GM19397 (cell line): ENCODE measurements around the gene AUTS2.

Experiments
- ATAC-seq: cut with Tn5 transposase; IDR thresholded peaks from one replicate; pipeline ENCODE4 v1.9.1; 2021; ENCODE audit warnings: mild to moderate bottlenecking, moderate library complexity; ENCODE audit not compliant: unreplicated experiment

Gene AUTS2

DNA sequence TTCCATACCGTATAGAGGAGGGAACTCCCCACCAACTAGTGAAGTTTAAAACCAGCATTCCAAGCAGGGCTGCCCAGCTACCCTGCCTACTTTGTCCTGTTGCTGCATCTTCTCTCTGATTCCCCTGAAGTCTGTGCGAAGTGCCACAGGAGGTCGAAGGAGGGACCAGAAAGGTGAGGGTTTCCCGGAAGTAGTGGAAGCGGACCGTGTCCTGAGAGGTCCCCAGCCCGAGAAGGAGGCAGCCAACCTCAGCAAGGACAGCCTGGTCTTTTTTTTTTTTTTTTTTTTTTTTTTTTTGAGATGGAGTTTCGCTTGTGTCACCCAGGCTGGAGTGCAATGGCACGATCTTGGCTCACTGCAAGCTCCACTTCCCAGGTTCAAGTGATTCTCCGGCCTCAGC, 861.8 kb downstream of the AUTS2 start:
- no peak for ATAC-seq

DNA sequence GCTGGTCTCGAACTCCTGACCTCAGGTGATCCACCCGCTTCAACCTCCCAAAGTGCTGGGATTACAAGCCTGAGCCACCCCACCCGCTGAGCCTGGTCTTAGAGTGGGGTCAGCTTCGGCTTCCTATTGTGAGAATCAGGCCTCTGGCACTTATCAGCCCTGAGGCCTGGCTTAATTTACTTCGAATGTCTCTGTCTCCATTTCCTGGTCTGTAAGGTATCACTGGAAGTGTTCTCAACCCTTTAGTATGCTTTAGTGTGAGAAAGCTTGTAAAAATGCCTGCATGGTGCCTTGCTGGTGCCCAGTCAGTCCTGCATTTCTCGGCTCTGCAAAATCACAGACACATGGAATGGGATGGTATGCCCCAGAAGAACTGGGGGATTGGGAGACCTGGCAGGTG, 862.3 kb downstream of the AUTS2 start:
- no peak for ATAC-seq

DNA sequence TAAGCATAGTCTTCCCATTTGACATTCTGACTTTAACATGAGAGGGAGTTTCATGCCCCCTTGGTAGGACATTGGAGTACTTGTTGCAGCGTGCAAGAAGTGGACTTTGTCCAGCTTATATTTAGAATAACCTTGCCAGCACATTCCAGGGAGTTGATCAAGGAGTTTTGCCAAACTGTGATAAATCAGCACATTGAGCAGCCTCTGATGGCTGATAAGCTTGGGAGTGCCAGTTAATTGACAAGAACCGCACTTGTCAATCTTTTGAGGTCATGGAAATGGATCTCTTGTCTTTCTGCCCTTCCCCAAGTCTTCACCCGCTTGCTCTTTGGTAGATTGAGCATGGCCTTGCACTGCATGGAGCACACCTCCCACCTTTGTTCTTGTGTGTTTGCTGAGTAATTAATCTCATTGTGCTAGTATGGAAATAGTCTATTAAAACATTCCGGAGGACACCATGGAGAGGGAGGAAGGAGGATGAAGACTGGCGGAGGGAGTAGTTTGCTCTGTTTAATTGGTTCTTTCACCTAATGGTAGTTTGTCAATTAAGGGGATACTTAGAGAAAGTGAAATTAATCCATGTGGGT, 865.2 kb downstream of the AUTS2 start:
- ATAC-seq, result no peak

DNA sequence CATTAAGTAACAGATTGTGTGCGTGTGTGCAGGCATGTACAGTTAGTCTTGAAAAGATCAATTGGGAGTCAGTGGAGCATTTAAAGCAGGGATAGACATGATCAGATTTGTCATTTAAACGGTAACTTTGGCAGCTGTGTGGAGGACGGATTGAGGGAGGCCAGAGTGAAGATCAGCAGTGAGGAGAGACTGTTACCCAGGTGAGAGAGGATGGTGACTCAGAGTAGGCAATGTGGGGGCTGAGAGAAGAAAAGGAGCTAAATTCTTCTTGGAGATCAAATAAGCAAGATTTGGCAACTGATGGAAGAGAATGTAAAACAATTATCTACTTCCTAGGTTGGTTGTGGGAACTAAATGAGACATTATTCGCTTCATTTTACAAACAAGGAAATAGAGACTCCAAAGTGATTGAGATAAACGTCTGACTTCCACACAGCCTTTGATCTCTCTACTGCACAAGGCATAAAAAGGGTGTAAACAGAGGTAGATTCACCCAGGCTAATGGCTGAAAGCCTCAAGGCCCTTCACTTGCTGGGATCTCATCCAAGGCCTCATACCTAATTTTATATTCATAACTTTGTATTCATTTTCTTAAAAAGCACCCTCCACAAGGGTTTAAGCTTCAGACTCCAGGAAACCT, 868.6 kb downstream of the AUTS2 start:
- ATAC-seq, result no peak

- no peak for ATAC-seq
Measured at GRCh38 chr7:70470746-70471145, 872.5 kb downstream of the AUTS2 start.

GRCh38 chr7:70472601-70473237, 874.4 kb downstream of the AUTS2 start:
- ATAC-seq, result no peak

- no peak for ATAC-seq
Measured at GRCh38 chr7:70474639-70475234, 876.5 kb downstream of the AUTS2 start.

DNA sequence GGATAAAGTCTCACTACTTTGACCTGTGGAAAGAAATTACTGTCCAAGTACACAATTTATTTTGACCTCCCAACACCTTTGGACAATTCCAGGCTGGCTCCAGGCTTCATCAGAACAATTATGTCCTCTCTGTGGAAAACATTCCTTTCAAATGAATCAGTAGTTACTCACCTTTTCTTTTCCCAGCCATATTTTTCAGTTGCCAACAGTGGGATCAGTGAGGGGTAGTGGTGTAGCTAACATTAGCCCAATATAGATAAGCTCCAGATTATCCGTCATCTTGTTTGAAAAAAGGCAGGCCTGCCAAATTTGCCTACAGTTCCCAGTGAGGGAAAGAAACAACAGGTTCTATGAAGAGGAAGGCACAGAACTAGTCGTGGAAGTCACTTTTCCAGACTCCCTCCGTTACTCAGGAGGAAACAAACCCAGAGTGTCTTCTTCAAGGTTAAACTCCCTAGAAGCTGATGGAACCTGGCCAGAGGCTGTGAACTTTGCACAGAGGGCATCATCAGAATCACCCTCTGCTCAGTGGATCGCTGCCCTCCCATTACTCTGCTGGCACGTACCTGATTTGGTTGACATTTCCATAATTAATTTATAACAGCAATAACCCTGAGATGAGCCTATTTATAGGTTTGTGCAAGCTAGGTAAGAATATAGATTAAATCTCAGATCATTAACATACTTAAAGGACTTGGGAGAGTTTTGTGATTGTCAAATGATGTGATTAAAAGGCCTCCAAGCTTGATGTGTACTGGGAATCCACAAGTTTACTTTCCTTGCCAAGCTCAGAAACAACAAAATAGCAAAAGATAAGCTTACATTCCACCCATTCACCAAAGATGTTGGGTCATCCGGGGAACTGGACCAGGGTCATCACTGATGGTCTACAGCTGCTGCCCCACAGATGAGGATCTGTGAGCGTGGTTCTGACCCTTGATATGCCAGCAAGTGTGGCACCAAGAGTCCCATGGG, 879.0 kb downstream of the AUTS2 start:
- no peak for ATAC-seq

GRCh38 chr7:70479153-70480021, 881.1 kb downstream of the AUTS2 start:
- no peak for ATAC-seq

DNA sequence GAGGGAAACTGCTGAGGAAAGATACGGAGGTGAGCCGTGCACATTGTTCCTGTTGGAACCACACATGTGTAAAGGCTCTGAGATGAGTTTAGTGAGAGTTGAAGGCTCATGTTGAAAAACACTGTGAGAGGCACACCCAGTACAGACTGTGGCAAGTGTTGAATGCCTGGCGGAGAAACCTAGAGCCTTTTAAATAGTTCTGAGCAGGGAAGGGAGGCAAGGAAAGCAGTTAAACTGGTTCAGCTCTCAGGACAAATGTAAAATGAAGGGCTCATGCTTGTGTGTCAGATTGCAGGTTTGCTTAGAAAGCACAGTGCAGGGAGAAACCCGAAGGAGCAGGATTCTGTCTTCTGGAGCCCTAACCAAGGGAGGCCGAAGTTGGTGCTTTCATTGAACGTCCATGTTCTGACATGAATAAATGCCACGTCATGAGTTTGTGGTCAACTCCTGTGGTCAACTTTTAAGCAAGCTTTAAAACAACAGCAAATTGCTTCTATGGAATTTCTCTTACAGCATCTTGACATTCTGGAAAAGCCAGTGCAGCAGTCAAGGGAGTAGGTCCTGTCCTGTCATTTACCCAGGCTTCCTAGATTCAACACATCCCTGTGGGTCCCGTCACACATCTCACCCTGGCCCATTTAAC, 882.8 kb downstream of the AUTS2 start:
- ATAC-seq, result no peak

- ATAC-seq, result no peak
Measured at GRCh38 chr7:70481570-70482123, 883.4 kb downstream of the AUTS2 start.

GRCh38 chr7:70484255-70484654, 886.0 kb downstream of the AUTS2 start:
- ATAC-seq, result no peak

DNA sequence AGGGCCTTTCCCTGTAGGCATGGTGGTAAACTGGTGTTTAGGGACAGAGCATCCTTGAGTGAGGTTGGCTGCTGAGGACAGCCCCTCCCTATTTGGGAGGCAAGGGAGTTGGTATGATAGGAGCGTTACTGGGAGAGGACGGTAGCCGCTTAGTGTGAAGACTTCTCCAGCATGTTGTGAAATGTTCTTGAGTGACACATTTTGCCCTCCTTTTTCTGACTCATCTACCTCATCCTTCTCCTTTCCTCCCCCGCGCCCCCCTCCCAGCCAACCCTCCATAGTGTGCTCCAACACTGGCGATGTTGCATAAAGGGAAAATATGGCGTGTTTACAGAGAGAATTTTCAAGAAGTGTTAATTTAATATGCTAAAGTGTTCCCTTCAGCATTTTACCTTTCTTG, 888.7 kb downstream of the AUTS2 start:
- no peak for ATAC-seq

- no peak for ATAC-seq
Measured at GRCh38 chr7:70487428-70487827, 889.2 kb downstream of the AUTS2 start.

DNA sequence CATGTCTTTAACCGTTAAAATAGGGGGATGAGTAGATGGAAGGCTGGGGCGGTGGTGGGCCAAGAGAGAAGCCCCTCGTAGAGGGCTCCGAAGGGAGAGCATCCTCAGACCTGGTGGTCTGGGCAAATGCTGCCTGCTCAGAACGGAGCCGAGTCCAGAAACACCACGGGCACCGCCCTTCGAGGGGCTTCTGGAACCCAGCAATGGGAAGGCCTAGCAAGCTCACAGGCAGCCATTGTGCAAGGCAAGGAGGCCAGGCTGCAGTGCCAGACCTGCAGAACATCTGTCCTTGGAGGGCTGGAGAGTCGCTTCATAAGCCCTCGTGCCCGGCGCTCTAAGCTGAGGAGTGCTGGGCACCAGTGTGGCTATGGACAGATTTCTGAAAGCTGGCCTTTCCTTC, 889.6 kb downstream of the AUTS2 start:
- no peak for ATAC-seq

GRCh38 chr7:70489813-70490212, 891.5 kb downstream of the AUTS2 start:
- no peak for ATAC-seq

- no peak for ATAC-seq
Measured at GRCh38 chr7:70492625-70493024, 894.4 kb downstream of the AUTS2 start.

DNA sequence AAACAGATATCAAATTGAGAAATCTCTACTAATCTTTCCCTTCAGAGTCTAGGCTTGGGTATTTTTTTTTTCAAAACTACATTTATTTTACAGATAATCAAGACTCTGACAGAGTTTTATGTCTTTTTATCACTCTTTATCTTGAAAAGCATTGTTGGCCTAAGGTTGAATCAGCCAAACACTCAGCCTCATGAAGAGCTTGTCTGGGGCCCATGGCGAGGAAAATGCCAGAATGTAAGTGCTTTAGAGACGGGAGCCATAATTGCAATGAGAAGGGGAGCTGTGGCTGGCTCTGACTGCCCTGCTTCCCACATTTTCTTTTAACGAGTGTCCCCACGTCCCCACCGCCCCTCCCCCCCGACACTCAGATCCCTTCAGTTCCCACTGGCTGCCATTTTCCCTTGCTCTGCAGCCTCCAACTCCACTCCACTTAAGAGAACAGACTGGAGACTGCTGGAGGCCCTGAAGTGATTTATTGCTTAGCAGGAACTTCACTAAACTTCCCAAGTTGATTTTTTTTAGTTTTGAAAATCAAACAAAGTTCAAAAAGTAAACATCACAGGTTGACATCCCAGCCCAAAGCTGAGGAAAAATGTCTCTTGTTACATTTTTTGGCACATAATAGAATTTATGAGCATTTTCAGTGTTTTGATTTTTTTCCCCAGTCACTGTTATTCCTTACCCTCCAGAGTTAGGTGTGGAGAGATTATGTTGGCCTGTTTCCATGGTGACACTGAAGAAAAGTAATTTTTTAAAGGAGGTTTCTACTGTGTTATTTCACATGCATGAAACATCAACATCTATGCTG, 896.2 kb downstream of the AUTS2 start:
- ATAC-seq, result no peak

DNA sequence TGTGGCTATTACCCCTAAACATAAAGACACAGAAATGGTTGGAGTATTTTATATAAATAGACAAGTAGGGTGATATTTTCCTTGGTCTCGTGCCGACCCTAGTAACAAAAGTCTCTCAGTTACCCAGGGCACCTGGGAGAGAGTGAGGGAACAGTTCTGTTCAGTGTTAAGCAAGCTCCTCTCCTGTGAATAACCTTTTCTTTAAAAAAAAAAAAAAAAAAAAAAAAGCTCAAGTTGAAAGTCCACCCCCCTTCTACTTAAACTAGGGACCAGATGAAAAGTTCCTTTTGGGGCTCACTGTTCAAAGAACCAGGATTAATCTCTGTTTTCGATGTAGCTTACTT, 896.7 kb downstream of the AUTS2 start:
- no peak for ATAC-seq
